IMR-90 (cell line): ENCODE measurements around the gene CRIP1. TPM values are rescaled to one million over a fixed set of nuclear protein-coding genes. Genes with fewer than 3 reads are reported as not detected.

Experiments
- ATAC-seq: fragments of 200-7000 bp; cut with Tn5 transposase; 2 replicates; pipeline ENCODE4 v1.9.1; 2020; ENCODE audit warnings: low read depth, mild to moderate bottlenecking, moderate library complexity
- BruUV-seq: library from RNA; stranded (reverse); fragments of 400-500 nt; replicated peaks from 2 replicates; lab custom pipeline; 2021; lab: Mats Ljungman, UMichigan
- CTCF ChIA-PET: fragments of 300-600 bp; formaldehyde crosslinking; extraction: SDS; loops from one replicate; lab custom pipeline; 2021; ENCODE audit warnings: antibody characterized with exemption; lab: Yijun Ruan, JAX
- POLR2A ChIA-PET: fragments of 300-600 bp; sonication (Branson Sonifier 250); formaldehyde crosslinking; loops from one replicate; lab custom pipeline; 2022; ENCODE audit warnings: antibody characterized with exemption; ENCODE audit not compliant: unreplicated experiment; lab: Charles Lee
- DNase-seq: peaks from one replicate; pipeline ENCODE4 v3.0.0; 2013
- H2AFZ ChIP-seq: replicated peaks from 2 replicates; pipeline ENCODE3; 2013; ENCODE audit warnings: low read length, mild to moderate bottlenecking; ENCODE audit not compliant: poor library complexity
- H2AK5ac ChIP-seq: 2 replicates; pipeline ENCODE4 v1.6.1; 2013; ENCODE audit warnings: low read depth, low read length, inconsistent platforms
- H2AK9ac ChIP-seq: replicated peaks from 2 replicates; pipeline ENCODE3; 2013; ENCODE audit warnings: mild to moderate bottlenecking, low read depth, low read length, moderate library complexity; ENCODE audit not compliant: poor library complexity
- H2BK120ac ChIP-seq: 2 replicates; pipeline ENCODE4 v1.6.1; 2013; ENCODE audit warnings: low read depth, low read length, inconsistent platforms
- H2BK15ac ChIP-seq: 3 replicates; pipeline ENCODE4 v1.6.1; 2013; ENCODE audit warnings: low read depth, low read length, inconsistent platforms
- H2BK20ac ChIP-seq: 2 replicates; pipeline ENCODE4 v1.6.1; 2013; ENCODE audit warnings: low read depth, mild to moderate bottlenecking, inconsistent platforms, low read length, moderate library complexity
- H2BK5ac ChIP-seq: 2 replicates; pipeline ENCODE4 v1.6.1; 2013; ENCODE audit warnings: mild to moderate bottlenecking, low read depth, low read length, inconsistent platforms; ENCODE audit not compliant: poor library complexity, severe bottlenecking
- H3K14ac ChIP-seq: replicated peaks from 2 replicates; pipeline ENCODE4 v1.6.1; 2013; ENCODE audit warnings: low read depth, low read length, inconsistent platforms
- H3K18ac ChIP-seq: 2 replicates; pipeline ENCODE4 v1.6.1; 2013; ENCODE audit warnings: low read depth, low read length, control low read depth
- H3K23ac ChIP-seq: 2 replicates; pipeline ENCODE4 v1.6.1; 2013; ENCODE audit warnings: low read depth, low read length, inconsistent platforms
- H3K27ac ChIP-seq: 2 replicates; pipeline ENCODE4 v1.5.1; 2013; ENCODE audit warnings: mild to moderate bottlenecking, control low read depth, low read length; ENCODE audit not compliant: insufficient read depth
- H3K27me3 ChIP-seq: 2 replicates; pipeline ENCODE4 v1.6.1; 2013; ENCODE audit warnings: low read length; ENCODE audit not compliant: control insufficient read depth, insufficient read depth
- H3K36me3 ChIP-seq: 2 replicates; pipeline ENCODE4 v1.6.1; 2013; ENCODE audit warnings: low read length, mixed read lengths; ENCODE audit not compliant: control insufficient read depth, insufficient read depth
- H3K4ac ChIP-seq: 2 replicates; pipeline ENCODE4 v1.6.1; 2013; ENCODE audit warnings: low read depth, low read length, inconsistent platforms
- H3K4me1 ChIP-seq: 2 replicates; pipeline ENCODE4 v1.6.1; 2013; ENCODE audit warnings: low read length, mixed read lengths; ENCODE audit not compliant: control insufficient read depth, insufficient read depth
- H3K4me2 ChIP-seq: 2 replicates; pipeline ENCODE4 v1.6.1; 2013; ENCODE audit warnings: low read depth, mild to moderate bottlenecking, control low read depth, low read length, moderate library complexity
- H3K4me3 ChIP-seq: 2 replicates; pipeline ENCODE4 v1.5.1; 2013; ENCODE audit warnings: low read depth, mild to moderate bottlenecking, control low read depth, low read length, moderate library complexity; ENCODE audit not compliant: insufficient read depth
- H3K56ac ChIP-seq: 2 replicates; pipeline ENCODE4 v1.6.1; 2013; ENCODE audit warnings: low read length, inconsistent platforms; ENCODE audit not compliant: insufficient read depth; ENCODE audit errors: extremely low read depth
- H3K79me1 ChIP-seq, 2 experiments: 2 replicates each; pipeline ENCODE4 v1.6.1; 2013; ENCODE audit warnings: low read length in 2 of 2, inconsistent platforms in 1 of 2, low read depth in 1 of 2
- H3K9ac ChIP-seq: 2 replicates; pipeline ENCODE4 v1.6.1; 2013; ENCODE audit warnings: low read depth, low read length, control low read depth
- H3K9me1 ChIP-seq: 2 replicates; pipeline ENCODE4 v1.6.1; 2013; ENCODE audit warnings: low read length, inconsistent platforms; ENCODE audit not compliant: insufficient read depth
- H3K9me3 ChIP-seq: 2 replicates; pipeline ENCODE4 v1.6.1; 2013; ENCODE audit warnings: low read length; ENCODE audit not compliant: control insufficient read depth, insufficient read depth
- H4K20me1 ChIP-seq: 2 replicates; pipeline ENCODE4 v1.6.1; 2013; ENCODE audit warnings: low read length, inconsistent platforms; ENCODE audit not compliant: insufficient read depth
- H4K5ac ChIP-seq: 2 replicates; pipeline ENCODE4 v1.6.1; 2013; ENCODE audit warnings: mild to moderate bottlenecking, low read depth, low read length, control low read depth
- H4K8ac ChIP-seq, 2 experiments: 2 replicates each; pipeline ENCODE4 v1.6.1; 2013; ENCODE audit warnings: low read depth in 2 of 2, low read length in 2 of 2, control low read depth in 1 of 2, inconsistent platforms in 1 of 2
- H4K91ac ChIP-seq: 2 replicates; pipeline ENCODE4 v1.6.1; 2013; ENCODE audit warnings: low read depth, low read length, inconsistent platforms; ENCODE audit not compliant: insufficient read depth
- BHLHE40 ChIP-seq: fragments of 150-350 bp; IDR thresholded peaks from 2 replicates; pipeline ENCODE4 v1.6.1; 2016; ENCODE audit warnings: mild to moderate bottlenecking, low read depth, low read length
- CEBPB ChIP-seq: IDR thresholded peaks from 2 replicates; pipeline ENCODE4 v1.6.1; 2012; ENCODE audit warnings: low read depth, low read length, improper control_type of control experiment
- CHD1 ChIP-seq: IDR thresholded peaks from 2 replicates; pipeline ENCODE4 v1.6.1; 2012; ENCODE audit warnings: low read depth, low read length, improper control_type of control experiment
- FOS ChIP-seq: fragments of 150-350 bp; IDR thresholded peaks from 2 replicates; pipeline ENCODE4 v1.6.1; 2016; ENCODE audit warnings: low read depth, low read length
- MAFK ChIP-seq: IDR thresholded peaks from 2 replicates; pipeline ENCODE4 v1.6.1; 2012; ENCODE audit warnings: low read depth, low read length, improper control_type of control experiment
- MAZ ChIP-seq: IDR thresholded peaks from 2 replicates; pipeline ENCODE4 v1.6.1; 2012; ENCODE audit warnings: low read depth, mild to moderate bottlenecking, low read length, improper control_type of control experiment, moderate library complexity, borderline replicate concordance
- MXI1 ChIP-seq: IDR thresholded peaks from 2 replicates; pipeline ENCODE4 v1.6.1; 2012; ENCODE audit warnings: low read depth, mild to moderate bottlenecking, low read length, moderate library complexity, borderline replicate concordance
- NFE2L2 ChIP-seq: fragments of 150-350 bp; IDR thresholded peaks from 2 replicates; pipeline ENCODE4 v1.6.1; 2016; ENCODE audit warnings: low read depth, mild to moderate bottlenecking, low read length
- POLR2A ChIP-seq: IDR thresholded peaks from 2 replicates; pipeline ENCODE4 v1.6.1; 2012; ENCODE audit warnings: mild to moderate bottlenecking, low read depth, low read length
- RCOR1 ChIP-seq: IDR thresholded peaks from 2 replicates; pipeline ENCODE4 v1.6.1; 2012; ENCODE audit warnings: mild to moderate bottlenecking, low read length, improper control_type of control experiment; ENCODE audit not compliant: insufficient replicate concordance
- RFX5 ChIP-seq: IDR thresholded peaks from 2 replicates; pipeline ENCODE4 v1.8.0; 2012; ENCODE audit warnings: low read depth, mild to moderate bottlenecking, low read length, moderate library complexity
- SMC3 ChIP-seq: fragments of 150-350 bp; IDR thresholded peaks from 2 replicates; pipeline ENCODE4 v1.6.1; 2016; ENCODE audit warnings: low read depth, mild to moderate bottlenecking, antibody characterized with exemption, low read length, moderate library complexity
- WGBS, 2 experiments: methylation state at CpG; one replicate each; pipeline versions ENCODE4 v1.1.5 to v1.1.7; 2013; ENCODE audit warnings: missing lambda C conversion rate in 2 of 2; ENCODE audit not compliant: insufficient read length in 1 of 2; ENCODE audit errors: extremely low coverage in 2 of 2; 5-methylcytosine and 5-hydroxymethylcytosine counted together
- dilution Hi-C: fragments of 300-500 bp; cut with HindIII; formaldehyde crosslinking; loops from one replicate; pipeline ENCODE4 v1.14.3; 2018; ENCODE audit warnings: low sequenced_read_pairs; ENCODE audit not compliant: unreplicated experiment
- in situ Hi-C: fragments of 300-500 bp; cut with MboI; formaldehyde crosslinking; loops from 3 replicates; pipeline ENCODE4 v1.14.3; 2019; ENCODE audit warnings: low sequenced_read_pairs, inconsistent platforms, mixed read lengths
- intact Hi-C: fragments of 100-400 bp; cut with micrococcal nuclease; formaldehyde crosslinking; loops from 2 replicates; pipeline ENCODE4 v1.10.0; 2022
- polyA plus RNA-seq, 3 experiments: library from polyadenylated mRNA; depleted of rRNA; stranded (reverse); fragments of >200 nt; gene quantifications; 2 replicates each; pipeline ENCODE4 v1.2.3, GENCODE V29; 2012; ENCODE audit warnings: low replicate concordance in 1 of 3
- total RNA-seq: library from RNA; depleted of rRNA; stranded (reverse); fragments of >200 nt; gene quantifications from 2 replicates; pipeline ENCODE4 v1.2.3, GENCODE V29; 2012
- TF ChIP-seq, protein P1 (sequence below): fragments of 150-350 bp; IDR thresholded peaks from 2 replicates; pipeline ENCODE4 v1.6.1; 2017; ENCODE audit warnings: mild to moderate bottlenecking, antibody characterized with exemption, low read length, low read depth
- TF ChIP-seq, protein P2 (sequence below): conservative IDR thresholded peaks from 2 replicates; pipeline ENCODE4 v1.5.1; 2012; ENCODE audit warnings: mild to moderate bottlenecking, low read depth, low read length, improper control_type of control experiment
- TF ChIP-seq, protein P3 (sequence below): fragments of 150-350 bp; IDR thresholded peaks from 2 replicates; pipeline ENCODE4 v1.6.1; 2016; ENCODE audit warnings: low read depth, mild to moderate bottlenecking, low read length, moderate library complexity, borderline replicate concordance

The CRIP1 gene
- total and polyA plus RNA-seq, 2 of the 4 experiments (the other 2 are of a cell fraction) = 0.21 TPM; not detected in 1

DNA sequence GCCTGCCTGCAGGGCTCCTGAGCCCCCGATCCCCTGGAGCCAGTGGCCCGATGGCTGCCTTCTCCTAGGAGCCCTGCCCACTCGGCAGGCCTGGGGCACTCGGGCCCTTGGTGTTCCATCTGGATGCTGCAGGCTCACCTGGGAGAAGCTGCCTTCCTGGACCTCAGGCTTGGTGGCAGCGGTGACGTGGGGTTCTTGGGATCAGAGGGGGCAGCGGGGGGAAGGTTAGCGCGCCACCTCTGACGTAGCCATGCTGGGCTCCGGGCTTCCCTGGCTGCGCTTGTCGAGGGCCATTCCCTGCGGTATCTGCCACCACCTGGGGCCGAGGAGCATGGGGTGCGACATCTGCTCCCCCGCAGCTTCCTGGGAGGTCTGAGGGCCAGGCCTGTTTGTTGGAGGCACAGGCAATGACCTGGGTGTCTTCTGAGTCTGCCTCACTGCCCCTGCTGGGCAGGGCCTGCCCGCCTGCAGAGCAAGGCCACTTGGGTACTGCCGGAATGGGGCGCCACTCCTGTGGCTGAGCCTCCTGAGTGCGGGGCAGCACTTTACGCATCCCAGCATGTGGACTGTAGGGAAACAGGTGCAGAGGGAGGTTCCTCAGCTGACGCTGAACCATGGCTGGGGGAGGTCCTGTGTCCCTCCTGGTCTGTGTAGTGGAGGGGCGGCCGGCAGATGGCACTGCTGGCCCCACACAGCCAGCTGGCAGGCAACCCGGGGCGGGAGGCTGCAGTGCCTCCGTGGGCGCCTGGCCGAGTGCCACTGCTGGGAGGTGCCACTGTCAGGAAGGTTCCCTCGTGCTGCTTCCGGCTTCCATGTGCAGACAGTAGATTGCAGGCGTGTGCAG, 46.8 kb upstream of the CRIP1 start:
- Histone ChIP-seq H3K27me3 (no peaks in the 10 kb centered on the region), H2AK5ac (no peak overlapping the region), H4K8ac (no peak overlapping the region), H3K9me3 (no peaks in the 10 kb centered on the region), H3K4me2 (no peak overlapping the region), H4K91ac (no peak overlapping the region), H3K9me1 (no peaks in the 10 kb centered on the region), H3K14ac (no peak overlapping the region), H3K4me3 (no peak overlapping the region), H2BK5ac (no peak overlapping the region), H3K36me3 (peaks cover 17% of the 10 kb centered on the region), H2BK120ac (no peak overlapping the region), H4K5ac (no peak overlapping the region), H3K56ac (no peak overlapping the region), H3K23ac (no peak overlapping the region), H3K27ac (no peak overlapping the region), H2AFZ (no peak overlapping the region), H3K9ac (no peak overlapping the region), H3K18ac (no peak overlapping the region), H2AK9ac (no peak overlapping the region), H3K4me1 (no peaks in the 10 kb centered on the region), H3K79me1 (peaks cover 12 to 63% of the 10 kb centered on the region in 2 experiments), H3K4ac (no peak overlapping the region), H2BK15ac (no peak overlapping the region), H4K20me1 (peaks cover 63% of the 10 kb centered on the region), H2BK20ac (no peak overlapping the region)
- ATAC-seq (no peak), DNase-seq (no peak)
- WGBS, 2 experiments = 96% methylated on average over 13 of the region's 33 CpGs; no CpG with 5 or more reads in 1 of the 2 experiments
- in situ Hi-C loops (no loop called here), intact Hi-C loops (no loop called here), dilution Hi-C loops (no loop called here)
- POLR2A ChIA-PET = interaction anchor here (0.5 kb wide), 1 partner anchor 378 kb away, joined by 7 read pairs; no protein-coding TSS in a partner anchor
- CTCF ChIA-PET = no interaction called here
- BruUV-seq = no TSS peak
- no peak for TF ChIP-seq NFE2L2
- TF ChIP-seq FOS = no peak
- no peak for TF ChIP-seq SMC3
- no peak for TF ChIP-seq MAFK
- no peak for TF ChIP-seq MAZ
- TF ChIP-seq RFX5 = no peak
- no peak for TF ChIP-seq BHLHE40
- TF ChIP-seq CEBPB = no peak
- TF ChIP-seq, protein P1, sequence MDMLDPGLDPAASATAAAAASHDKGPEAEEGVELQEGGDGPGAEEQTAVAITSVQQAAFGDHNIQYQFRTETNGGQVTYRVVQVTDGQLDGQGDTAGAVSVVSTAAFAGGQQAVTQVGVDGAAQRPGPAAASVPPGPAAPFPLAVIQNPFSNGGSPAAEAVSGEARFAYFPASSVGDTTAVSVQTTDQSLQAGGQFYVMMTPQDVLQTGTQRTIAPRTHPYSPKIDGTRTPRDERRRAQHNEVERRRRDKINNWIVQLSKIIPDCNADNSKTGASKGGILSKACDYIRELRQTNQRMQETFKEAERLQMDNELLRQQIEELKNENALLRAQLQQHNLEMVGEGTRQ = no peak
- TF ChIP-seq, protein P2, sequence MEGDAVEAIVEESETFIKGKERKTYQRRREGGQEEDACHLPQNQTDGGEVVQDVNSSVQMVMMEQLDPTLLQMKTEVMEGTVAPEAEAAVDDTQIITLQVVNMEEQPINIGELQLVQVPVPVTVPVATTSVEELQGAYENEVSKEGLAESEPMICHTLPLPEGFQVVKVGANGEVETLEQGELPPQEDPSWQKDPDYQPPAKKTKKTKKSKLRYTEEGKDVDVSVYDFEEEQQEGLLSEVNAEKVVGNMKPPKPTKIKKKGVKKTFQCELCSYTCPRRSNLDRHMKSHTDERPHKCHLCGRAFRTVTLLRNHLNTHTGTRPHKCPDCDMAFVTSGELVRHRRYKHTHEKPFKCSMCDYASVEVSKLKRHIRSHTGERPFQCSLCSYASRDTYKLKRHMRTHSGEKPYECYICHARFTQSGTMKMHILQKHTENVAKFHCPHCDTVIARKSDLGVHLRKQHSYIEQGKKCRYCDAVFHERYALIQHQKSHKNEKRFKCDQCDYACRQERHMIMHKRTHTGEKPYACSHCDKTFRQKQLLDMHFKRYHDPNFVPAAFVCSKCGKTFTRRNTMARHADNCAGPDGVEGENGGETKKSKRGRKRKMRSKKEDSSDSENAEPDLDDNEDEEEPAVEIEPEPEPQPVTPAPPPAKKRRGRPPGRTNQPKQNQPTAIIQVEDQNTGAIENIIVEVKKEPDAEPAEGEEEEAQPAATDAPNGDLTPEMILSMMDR = no peak
- TF ChIP-seq CHD1 = no peak
- no peak for TF ChIP-seq RCOR1
- TF ChIP-seq MXI1 = no peak
- no peak for TF ChIP-seq POLR2A
- TF ChIP-seq, protein P3, sequence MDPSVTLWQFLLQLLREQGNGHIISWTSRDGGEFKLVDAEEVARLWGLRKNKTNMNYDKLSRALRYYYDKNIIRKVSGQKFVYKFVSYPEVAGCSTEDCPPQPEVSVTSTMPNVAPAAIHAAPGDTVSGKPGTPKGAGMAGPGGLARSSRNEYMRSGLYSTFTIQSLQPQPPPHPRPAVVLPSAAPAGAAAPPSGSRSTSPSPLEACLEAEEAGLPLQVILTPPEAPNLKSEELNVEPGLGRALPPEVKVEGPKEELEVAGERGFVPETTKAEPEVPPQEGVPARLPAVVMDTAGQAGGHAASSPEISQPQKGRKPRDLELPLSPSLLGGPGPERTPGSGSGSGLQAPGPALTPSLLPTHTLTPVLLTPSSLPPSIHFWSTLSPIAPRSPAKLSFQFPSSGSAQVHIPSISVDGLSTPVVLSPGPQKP = no peak
